HEK293 (cell line): Measurements from ENCODE around the gene CDKL5.

Source experiments
- CTCF ChIA-PET: fragments of 350-600 bp; formaldehyde crosslinking; extraction: SDS; loops from one replicate; lab custom pipeline; 2021; ENCODE audit warnings: antibody characterized with exemption; lab: Yijun Ruan, JAX
- POLR2A ChIA-PET: fragments of 300-600 bp; formaldehyde crosslinking; extraction: SDS; loops from one replicate; lab custom pipeline; 2020; ENCODE audit warnings: antibody characterized with exemption, inconsistent platforms; lab: Yijun Ruan, JAX
- H3K27ac ChIP-seq: fragments of 200-500 bp; sonication (Bioruptor generic); 2 replicates; pipeline ENCODE4 v1.5.1; 2014; ENCODE audit warnings: low read depth, low read length, control low read depth, inconsistent platforms; ENCODE audit errors: extremely low read depth
- H3K36me3 ChIP-seq, 2 experiments: fragments of 200-500 bp in 1 of 2; sonication (Bioruptor generic) in 1 of 2; 1 replicate in 1 of 2; 2 replicates in 1 of 2; pipeline ENCODE4 v1.5.1; 2014 to 2017; ENCODE audit warnings: inconsistent platforms in 2 of 2, low read length in 2 of 2; ENCODE audit not compliant: control insufficient read depth in 2 of 2, insufficient read depth in 1 of 2
- H3K4me1 ChIP-seq: fragments of 200-500 bp; sonication (Bioruptor generic); 2 replicates; pipeline ENCODE4 v1.5.1; 2014; ENCODE audit warnings: mild to moderate bottlenecking, low read length, inconsistent platforms; ENCODE audit not compliant: control insufficient read depth, insufficient read depth
- H3K4me3 ChIP-seq: 2 replicates; pipeline ENCODE4 v1.5.1; 2011; ENCODE audit warnings: low read depth, mild to moderate bottlenecking, control low read depth, low read length, moderate library complexity
- H3K9me3 ChIP-seq: fragments of 200-500 bp; sonication (Bioruptor generic); 2 replicates; pipeline ENCODE4 v1.5.1; 2014; ENCODE audit warnings: low read depth, low read length, inconsistent platforms; ENCODE audit not compliant: control insufficient read depth, insufficient read depth
- HOXD13 ChIP-seq: sonication (generic); formaldehyde crosslinking; IDR thresholded peaks from 2 replicates; pipeline ENCODE4 v1.8.0; 2022; ENCODE audit warnings: missing genetic modification reagents, borderline replicate concordance
- SP7 ChIP-seq: fragments of 450-650 bp; formaldehyde crosslinking; IDR thresholded peaks from 2 replicates; pipeline ENCODE4 v1.5.1; 2016; ENCODE audit warnings: missing biosample characterization, missing genetic modification characterization
- ZNF132 ChIP-seq: fragments of 450-650 bp; formaldehyde crosslinking; IDR thresholded peaks from 2 replicates; pipeline ENCODE4 v1.5.1; 2017; ENCODE audit warnings: missing biosample characterization, missing genetic modification characterization, borderline replicate concordance
- ZNF23 ChIP-seq: fragments of 450-650 bp; formaldehyde crosslinking; IDR thresholded peaks from 2 replicates; pipeline ENCODE4 v1.5.1; 2016; ENCODE audit warnings: missing biosample characterization, missing genetic modification characterization, borderline replicate concordance
- ZNF404 ChIP-seq: fragments of 450-650 bp; formaldehyde crosslinking; IDR thresholded peaks from 2 replicates; pipeline ENCODE4 v1.5.1; 2017; ENCODE audit warnings: missing biosample characterization, missing genetic modification characterization
- ZNF76 ChIP-seq: fragments of 450-650 bp; formaldehyde crosslinking; IDR thresholded peaks from 2 replicates; pipeline ENCODE4; 2016; ENCODE audit warnings: low read depth, missing biosample characterization, missing genetic modification characterization, borderline replicate concordance
- ZNF785 ChIP-seq: fragments of 450-650 bp; formaldehyde crosslinking; IDR thresholded peaks from 2 replicates; pipeline ENCODE4 v1.5.1; 2016; ENCODE audit warnings: missing biosample characterization, missing genetic modification characterization
- ZNF830 ChIP-seq: fragments of 450-650 bp; IDR thresholded peaks from 2 replicates; pipeline ENCODE4 v1.5.0; 2018; ENCODE audit warnings: missing biosample characterization, missing genetic modification characterization, low read depth, mild to moderate bottlenecking, moderate library complexity
- ZSCAN30 ChIP-seq: fragments of 450-650 bp; IDR thresholded peaks from 2 replicates; pipeline ENCODE4 v1.5.1; 2018; ENCODE audit warnings: missing biosample characterization, mild to moderate bottlenecking, missing genetic modification characterization, moderate library complexity
- TF ChIP-seq, protein P1 (sequence below): fragments of 450-650 bp; formaldehyde crosslinking; IDR thresholded peaks from 2 replicates; pipeline ENCODE4 v1.5.1; 2016; ENCODE audit warnings: missing biosample characterization, missing genetic modification characterization
- TF ChIP-seq, protein P2 (sequence below): fragments of 450-650 bp; formaldehyde crosslinking; IDR thresholded peaks from 2 replicates; pipeline ENCODE4 v1.5.1; 2016; ENCODE audit warnings: missing biosample characterization, missing genetic modification characterization
- TF ChIP-seq, protein P3 (sequence below): fragments of 450-650 bp; formaldehyde crosslinking; IDR thresholded peaks from 2 replicates; pipeline ENCODE4 v1.5.1; 2016; ENCODE audit warnings: missing biosample characterization, missing genetic modification characterization
- TF ChIP-seq, protein P4 (sequence below): fragments of 450-650 bp; formaldehyde crosslinking; IDR thresholded peaks from 2 replicates; pipeline ENCODE4 v1.5.1; 2016; ENCODE audit warnings: missing biosample characterization, missing genetic modification characterization
- TF ChIP-seq, protein P5 (sequence below): fragments of 450-650 bp; formaldehyde crosslinking; IDR thresholded peaks from 2 replicates; pipeline ENCODE4 v1.5.1; 2016; ENCODE audit warnings: missing biosample characterization, missing genetic modification characterization

Gene CDKL5

DNA sequence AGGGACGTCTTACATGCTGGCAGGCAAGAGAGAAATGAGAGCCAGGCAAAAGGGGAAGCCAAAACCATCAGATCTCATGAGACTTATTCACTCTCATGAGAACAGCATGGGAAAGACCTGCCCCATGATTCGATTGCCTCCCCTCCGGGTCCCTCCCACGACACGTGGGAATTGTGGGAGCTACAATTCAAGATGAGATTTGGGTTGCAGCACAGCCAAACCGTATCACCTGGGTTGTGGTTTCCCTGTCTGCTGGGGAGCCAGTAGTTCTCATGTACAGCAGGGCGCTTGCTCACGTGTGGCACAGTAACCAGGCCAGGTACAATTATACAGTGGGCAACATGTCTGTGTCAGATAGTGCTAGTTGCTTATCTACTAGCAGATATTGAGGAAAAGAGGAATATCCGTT is 257.6 kb downstream of the CDKL5 start:
- no peak overlapping the region for H3K4me3 ChIP-seq
- no peak overlapping the region for H3K27ac ChIP-seq
- ChIA-PET CTCF (no interaction called here), POLR2A (no interaction called here)
- no peaks in the 10 kb centered on the region for H3K4me1 ChIP-seq
- no peak for TF ChIP-seq HOXD13 (CRISPR knock-in tag)
- TF ChIP-seq, protein P1, sequence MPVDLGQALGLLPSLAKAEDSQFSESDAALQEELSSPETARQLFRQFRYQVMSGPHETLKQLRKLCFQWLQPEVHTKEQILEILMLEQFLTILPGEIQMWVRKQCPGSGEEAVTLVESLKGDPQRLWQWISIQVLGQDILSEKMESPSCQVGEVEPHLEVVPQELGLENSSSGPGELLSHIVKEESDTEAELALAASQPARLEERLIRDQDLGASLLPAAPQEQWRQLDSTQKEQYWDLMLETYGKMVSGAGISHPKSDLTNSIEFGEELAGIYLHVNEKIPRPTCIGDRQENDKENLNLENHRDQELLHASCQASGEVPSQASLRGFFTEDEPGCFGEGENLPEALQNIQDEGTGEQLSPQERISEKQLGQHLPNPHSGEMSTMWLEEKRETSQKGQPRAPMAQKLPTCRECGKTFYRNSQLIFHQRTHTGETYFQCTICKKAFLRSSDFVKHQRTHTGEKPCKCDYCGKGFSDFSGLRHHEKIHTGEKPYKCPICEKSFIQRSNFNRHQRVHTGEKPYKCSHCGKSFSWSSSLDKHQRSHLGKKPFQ (tag by site-specific recombination), result no peak
- no peak for TF ChIP-seq ZNF23 (tag by site-specific recombination)
- TF ChIP-seq, protein P2, sequence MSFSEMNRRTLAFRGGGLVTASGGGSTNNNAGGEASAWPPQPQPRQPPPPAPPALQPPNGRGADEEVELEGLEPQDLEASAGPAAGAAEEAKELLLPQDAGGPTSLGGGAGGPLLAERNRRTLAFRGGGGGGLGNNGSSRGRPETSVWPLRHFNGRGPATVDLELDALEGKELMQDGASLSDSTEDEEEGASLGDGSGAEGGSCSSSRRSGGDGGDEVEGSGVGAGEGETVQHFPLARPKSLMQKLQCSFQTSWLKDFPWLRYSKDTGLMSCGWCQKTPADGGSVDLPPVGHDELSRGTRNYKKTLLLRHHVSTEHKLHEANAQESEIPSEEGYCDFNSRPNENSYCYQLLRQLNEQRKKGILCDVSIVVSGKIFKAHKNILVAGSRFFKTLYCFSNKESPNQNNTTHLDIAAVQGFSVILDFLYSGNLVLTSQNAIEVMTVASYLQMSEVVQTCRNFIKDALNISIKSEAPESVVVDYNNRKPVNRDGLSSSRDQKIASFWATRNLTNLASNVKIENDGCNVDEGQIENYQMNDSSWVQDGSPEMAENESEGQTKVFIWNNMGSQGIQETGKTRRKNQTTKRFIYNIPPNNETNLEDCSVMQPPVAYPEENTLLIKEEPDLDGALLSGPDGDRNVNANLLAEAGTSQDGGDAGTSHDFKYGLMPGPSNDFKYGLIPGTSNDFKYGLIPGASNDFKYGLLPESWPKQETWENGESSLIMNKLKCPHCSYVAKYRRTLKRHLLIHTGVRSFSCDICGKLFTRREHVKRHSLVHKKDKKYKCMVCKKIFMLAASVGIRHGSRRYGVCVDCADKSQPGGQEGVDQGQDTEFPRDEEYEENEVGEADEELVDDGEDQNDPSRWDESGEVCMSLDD, result no peak
- TF ChIP-seq SP7 (tag by site-specific recombination), result no peak
- TF ChIP-seq, protein P3, sequence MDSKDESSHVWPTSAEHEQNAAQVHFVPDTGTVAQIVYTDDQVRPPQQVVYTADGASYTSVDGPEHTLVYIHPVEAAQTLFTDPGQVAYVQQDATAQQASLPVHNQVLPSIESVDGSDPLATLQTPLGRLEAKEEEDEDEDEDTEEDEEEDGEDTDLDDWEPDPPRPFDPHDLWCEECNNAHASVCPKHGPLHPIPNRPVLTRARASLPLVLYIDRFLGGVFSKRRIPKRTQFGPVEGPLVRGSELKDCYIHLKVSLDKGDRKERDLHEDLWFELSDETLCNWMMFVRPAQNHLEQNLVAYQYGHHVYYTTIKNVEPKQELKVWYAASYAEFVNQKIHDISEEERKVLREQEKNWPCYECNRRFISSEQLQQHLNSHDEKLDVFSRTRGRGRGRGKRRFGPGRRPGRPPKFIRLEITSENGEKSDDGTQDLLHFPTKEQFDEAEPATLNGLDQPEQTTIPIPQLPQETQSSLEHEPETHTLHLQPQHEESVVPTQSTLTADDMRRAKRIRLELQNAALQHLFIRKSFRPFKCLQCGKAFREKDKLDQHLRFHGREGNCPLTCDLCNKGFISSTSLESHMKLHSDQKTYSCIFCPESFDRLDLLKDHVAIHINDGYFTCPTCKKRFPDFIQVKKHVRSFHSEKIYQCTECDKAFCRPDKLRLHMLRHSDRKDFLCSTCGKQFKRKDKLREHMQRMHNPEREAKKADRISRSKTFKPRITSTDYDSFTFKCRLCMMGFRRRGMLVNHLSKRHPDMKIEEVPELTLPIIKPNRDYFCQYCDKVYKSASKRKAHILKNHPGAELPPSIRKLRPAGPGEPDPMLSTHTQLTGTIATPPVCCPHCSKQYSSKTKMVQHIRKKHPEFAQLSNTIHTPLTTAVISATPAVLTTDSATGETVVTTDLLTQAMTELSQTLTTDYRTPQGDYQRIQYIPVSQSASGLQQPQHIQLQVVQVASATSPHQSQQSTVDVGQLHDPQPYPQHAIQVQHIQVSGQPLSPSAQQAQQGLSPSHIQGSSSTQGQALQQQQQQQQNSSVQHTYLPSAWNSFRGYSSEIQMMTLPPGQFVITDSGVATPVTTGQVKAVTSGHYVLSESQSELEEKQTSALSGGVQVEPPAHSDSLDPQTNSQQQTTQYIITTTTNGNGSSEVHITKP (tag by site-specific recombination), result no peak
- no peak for TF ChIP-seq ZNF404 (tag by site-specific recombination)
- TF ChIP-seq ZNF132, result no peak
- TF ChIP-seq, protein P4, sequence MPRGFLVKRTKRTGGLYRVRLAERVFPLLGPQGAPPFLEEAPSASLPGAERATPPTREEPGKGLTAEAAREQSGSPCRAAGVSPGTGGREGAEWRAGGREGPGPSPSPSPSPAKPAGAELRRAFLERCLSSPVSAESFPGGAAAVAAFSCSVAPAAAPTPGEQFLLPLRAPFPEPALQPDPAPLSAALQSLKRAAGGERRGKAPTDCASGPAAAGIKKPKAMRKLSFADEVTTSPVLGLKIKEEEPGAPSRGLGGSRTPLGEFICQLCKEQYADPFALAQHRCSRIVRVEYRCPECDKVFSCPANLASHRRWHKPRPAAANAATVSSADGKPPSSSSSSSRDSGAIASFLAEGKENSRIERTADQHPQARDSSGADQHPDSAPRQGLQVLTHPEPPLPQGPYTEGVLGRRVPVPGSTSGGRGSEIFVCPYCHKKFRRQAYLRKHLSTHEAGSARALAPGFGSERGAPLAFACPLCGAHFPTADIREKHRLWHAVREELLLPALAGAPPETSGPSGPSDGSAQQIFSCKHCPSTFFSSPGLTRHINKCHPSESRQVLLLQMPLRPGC (tag by site-specific recombination), result no peak
- H3K9me3 ChIP-seq, result no peaks in the 10 kb centered on the region
- H3K36me3 ChIP-seq, result no peaks in the 10 kb centered on the region

DNA sequence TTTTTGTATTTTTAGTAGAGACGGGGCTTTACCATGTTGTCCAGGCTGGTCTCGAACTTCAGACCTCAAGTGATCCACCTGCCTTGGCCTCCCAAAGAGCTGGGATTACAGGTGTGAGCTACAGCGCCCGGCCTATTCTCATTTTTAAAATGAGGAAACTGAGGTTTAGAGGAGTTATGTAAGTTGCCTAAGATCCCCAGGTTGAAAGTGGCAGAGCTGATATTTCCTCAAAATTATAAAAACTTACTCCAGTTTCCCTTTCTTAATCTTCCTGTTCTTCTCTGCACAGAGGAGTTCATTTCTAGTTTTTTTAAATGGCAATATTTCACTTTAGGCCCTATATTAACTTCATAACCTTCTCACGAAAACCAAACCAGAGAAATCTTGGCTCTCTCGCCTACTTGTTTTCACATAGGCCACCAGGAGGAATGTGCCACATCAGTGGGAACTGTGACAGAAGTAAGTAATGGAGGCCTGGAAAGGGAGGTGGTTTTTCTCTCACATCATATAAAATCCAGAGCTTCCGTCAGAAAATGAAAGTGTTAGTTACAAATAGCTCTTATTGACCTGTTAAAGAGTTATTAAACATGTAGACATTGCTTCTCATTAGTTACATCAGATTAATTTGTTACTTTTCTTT is 262.6 kb downstream of the CDKL5 start:
- Histone ChIP-seq H3K36me3 (no peaks in the 10 kb centered on the region), H3K27ac (no peak overlapping the region)
- TF ChIP-seq ZNF785 (no peak), ZSCAN30 (tag by site-specific recombination) (no peak), ZNF76 (tag by site-specific recombination) (no peak), ZNF830 (tag by site-specific recombination) (no peak)
- TF ChIP-seq, protein P5, sequence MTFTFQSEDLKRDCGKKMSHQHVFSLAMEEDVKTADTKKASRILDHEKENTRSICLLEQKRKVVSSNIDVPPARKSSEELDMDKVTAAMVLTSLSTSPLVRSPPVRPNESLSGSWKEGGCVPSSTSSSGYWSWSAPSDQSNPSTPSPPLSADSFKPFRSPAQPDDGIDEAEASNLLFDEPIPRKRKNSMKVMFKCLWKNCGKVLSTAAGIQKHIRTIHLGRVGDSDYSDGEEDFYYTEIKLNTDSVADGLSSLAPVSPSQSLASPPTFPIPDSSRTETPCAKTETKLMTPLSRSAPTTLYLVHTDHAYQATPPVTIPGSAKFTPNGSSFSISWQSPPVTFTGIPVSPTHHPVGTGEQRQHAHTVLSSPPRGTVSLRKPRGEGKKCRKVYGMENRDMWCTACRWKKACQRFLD (tag by site-specific recombination), result no peak
- TF ChIP-seq, all 188 proteins: peak for 0
- no peak overlapping the region for H3K4me3 ChIP-seq
- ChIA-PET CTCF (interaction anchor here (0.6 to 1.4 kb wide), 3 partner anchors 12 to 408 kb away, joined by 4 to 6 read pairs (median 5); no protein-coding TSS in a partner anchor), POLR2A (no interaction called here)
- no peaks in the 10 kb centered on the region for H3K9me3 ChIP-seq
- no peaks in the 10 kb centered on the region for H3K4me1 ChIP-seq
